IMR-90 (cell line): Measurements from ENCODE around the gene SPARC.

ENCODE experiments used
- CHD1 ChIP-seq: IDR thresholded peaks from 2 replicates; pipeline ENCODE4 v1.6.1; 2012; ENCODE audit warnings: low read depth, low read length, improper control_type of control experiment
- MXI1 ChIP-seq: IDR thresholded peaks from 2 replicates; pipeline ENCODE4 v1.6.1; 2012; ENCODE audit warnings: low read depth, mild to moderate bottlenecking, low read length, moderate library complexity, borderline replicate concordance
- NFE2L2 ChIP-seq: fragments of 150-350 bp; IDR thresholded peaks from 2 replicates; pipeline ENCODE4 v1.6.1; 2016; ENCODE audit warnings: low read depth, mild to moderate bottlenecking, low read length
- POLR2A ChIP-seq: IDR thresholded peaks from 2 replicates; pipeline ENCODE4 v1.6.1; 2012; ENCODE audit warnings: mild to moderate bottlenecking, low read depth, low read length
- RAD21 ChIP-seq: IDR thresholded peaks from 2 replicates; pipeline ENCODE4 v1.6.1; 2012; ENCODE audit warnings: low read length, improper control_type of control experiment
- RFX5 ChIP-seq: IDR thresholded peaks from 2 replicates; pipeline ENCODE4 v1.8.0; 2012; ENCODE audit warnings: low read depth, mild to moderate bottlenecking, low read length, moderate library complexity
- SMC3 ChIP-seq: fragments of 150-350 bp; IDR thresholded peaks from 2 replicates; pipeline ENCODE4 v1.6.1; 2016; ENCODE audit warnings: low read depth, mild to moderate bottlenecking, antibody characterized with exemption, low read length, moderate library complexity
- TF ChIP-seq, protein P1 (sequence below): conservative IDR thresholded peaks from 2 replicates; pipeline ENCODE4 v1.5.1; 2012; ENCODE audit warnings: mild to moderate bottlenecking, low read depth, low read length, improper control_type of control experiment
- TF ChIP-seq, protein P2 (sequence below): fragments of 150-350 bp; IDR thresholded peaks from 2 replicates; pipeline ENCODE4 v1.6.1; 2017; ENCODE audit warnings: mild to moderate bottlenecking, antibody characterized with exemption, low read length, low read depth

DNA sequence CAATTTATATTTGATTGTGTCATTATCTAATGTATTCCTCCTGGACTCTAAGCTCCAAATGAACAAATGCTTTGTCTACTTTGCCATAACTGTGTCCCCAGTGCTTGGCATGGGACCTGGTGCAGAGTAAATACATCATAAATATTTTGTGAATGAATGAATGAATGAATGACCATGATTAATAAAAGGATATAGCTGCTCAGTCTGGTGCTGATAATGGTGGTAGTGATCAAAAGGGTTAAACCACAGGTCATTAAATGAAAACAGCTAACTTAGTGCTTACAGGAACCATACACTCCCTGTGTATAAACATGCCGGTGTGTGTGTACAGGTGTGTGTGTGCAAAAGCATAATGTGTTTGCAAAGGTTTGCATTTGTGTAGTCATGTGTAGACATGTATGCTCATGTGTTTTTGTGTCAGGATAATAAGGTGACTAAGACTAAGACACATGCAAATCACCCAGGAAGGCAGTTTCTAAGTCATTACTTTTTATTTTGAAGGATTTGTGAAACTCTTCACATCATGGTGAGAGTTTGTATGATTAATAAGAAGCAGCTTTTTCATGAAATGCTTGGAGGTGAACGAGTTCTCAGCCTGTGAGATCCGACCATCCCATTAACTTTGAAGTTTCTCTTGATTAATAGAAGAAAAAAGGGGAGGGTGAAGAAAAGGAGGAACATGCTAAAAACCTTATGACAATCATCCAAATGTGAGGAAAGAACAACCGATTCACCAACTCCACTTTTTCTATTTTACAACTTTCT lies 24.6 kb downstream of the SPARC start:
- TF ChIP-seq, protein P1, sequence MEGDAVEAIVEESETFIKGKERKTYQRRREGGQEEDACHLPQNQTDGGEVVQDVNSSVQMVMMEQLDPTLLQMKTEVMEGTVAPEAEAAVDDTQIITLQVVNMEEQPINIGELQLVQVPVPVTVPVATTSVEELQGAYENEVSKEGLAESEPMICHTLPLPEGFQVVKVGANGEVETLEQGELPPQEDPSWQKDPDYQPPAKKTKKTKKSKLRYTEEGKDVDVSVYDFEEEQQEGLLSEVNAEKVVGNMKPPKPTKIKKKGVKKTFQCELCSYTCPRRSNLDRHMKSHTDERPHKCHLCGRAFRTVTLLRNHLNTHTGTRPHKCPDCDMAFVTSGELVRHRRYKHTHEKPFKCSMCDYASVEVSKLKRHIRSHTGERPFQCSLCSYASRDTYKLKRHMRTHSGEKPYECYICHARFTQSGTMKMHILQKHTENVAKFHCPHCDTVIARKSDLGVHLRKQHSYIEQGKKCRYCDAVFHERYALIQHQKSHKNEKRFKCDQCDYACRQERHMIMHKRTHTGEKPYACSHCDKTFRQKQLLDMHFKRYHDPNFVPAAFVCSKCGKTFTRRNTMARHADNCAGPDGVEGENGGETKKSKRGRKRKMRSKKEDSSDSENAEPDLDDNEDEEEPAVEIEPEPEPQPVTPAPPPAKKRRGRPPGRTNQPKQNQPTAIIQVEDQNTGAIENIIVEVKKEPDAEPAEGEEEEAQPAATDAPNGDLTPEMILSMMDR = no peak
- TF ChIP-seq MXI1 = no peak
- no peak for TF ChIP-seq POLR2A
- no peak for TF ChIP-seq RFX5
- no peak for TF ChIP-seq RAD21
- no peak for TF ChIP-seq SMC3
- TF ChIP-seq CHD1 = no peak
- TF ChIP-seq, protein P2, sequence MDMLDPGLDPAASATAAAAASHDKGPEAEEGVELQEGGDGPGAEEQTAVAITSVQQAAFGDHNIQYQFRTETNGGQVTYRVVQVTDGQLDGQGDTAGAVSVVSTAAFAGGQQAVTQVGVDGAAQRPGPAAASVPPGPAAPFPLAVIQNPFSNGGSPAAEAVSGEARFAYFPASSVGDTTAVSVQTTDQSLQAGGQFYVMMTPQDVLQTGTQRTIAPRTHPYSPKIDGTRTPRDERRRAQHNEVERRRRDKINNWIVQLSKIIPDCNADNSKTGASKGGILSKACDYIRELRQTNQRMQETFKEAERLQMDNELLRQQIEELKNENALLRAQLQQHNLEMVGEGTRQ = no peak
- no peak for TF ChIP-seq NFE2L2
